ENCODE results near the gene IQSEC2. TPM values are rescaled to one million over a fixed set of nuclear protein-coding genes. Genes with fewer than 3 reads are reported as not detected.

Gene IQSEC2
- total RNA-seq, 2 donors from 2014 or later, result 19.8 to 38.7 TPM

DNA sequence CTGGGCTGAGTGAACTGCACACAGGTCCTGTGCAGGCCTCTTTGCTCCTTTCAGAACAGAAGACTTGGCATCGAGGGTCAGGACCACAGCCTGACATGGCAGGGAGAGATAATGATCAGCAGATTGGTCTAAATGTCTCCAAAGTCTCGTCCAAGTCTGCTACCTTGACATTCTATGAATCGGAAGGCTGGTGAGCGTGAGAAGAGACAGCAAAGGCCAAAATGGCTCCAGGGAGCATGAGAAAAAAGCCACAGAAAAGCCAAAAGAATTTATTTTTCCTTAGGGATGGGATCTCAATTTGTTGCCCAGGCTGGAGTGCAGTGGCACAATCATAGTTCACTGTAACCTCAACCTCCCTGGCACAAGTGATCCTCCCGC, 32.3 kb upstream of the IQSEC2 start:
- H3K4me3 ChIP-seq, result no peak overlapping the region
- no peak overlapping the region for H3K27ac ChIP-seq
- no peaks in the 10 kb centered on the region for H3K9me3 ChIP-seq
- intact Hi-C loops (cut with DNase I), result loop anchor here (5.0 kb wide), 1 partner anchor 124 kb away; no protein-coding TSS in a partner anchor
- H3K27me3 ChIP-seq (replicated peaks; ENCODE audit: insufficient read depth), result no peaks in the 10 kb centered on the region
- WGBS, result 67% methylated on average over 5 of the region's 5 CpGs
- no peaks in the 10 kb centered on the region for H3K4me1 ChIP-seq (replicated peaks)
- H3K36me3 ChIP-seq, result no peaks in the 10 kb centered on the region
- no peak for TF ChIP-seq POLR2AphosphoS5 (IDR thresholded peaks at IDR 0.05)
- TF ChIP-seq, protein P1, sequence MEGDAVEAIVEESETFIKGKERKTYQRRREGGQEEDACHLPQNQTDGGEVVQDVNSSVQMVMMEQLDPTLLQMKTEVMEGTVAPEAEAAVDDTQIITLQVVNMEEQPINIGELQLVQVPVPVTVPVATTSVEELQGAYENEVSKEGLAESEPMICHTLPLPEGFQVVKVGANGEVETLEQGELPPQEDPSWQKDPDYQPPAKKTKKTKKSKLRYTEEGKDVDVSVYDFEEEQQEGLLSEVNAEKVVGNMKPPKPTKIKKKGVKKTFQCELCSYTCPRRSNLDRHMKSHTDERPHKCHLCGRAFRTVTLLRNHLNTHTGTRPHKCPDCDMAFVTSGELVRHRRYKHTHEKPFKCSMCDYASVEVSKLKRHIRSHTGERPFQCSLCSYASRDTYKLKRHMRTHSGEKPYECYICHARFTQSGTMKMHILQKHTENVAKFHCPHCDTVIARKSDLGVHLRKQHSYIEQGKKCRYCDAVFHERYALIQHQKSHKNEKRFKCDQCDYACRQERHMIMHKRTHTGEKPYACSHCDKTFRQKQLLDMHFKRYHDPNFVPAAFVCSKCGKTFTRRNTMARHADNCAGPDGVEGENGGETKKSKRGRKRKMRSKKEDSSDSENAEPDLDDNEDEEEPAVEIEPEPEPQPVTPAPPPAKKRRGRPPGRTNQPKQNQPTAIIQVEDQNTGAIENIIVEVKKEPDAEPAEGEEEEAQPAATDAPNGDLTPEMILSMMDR (IDR thresholded peaks at IDR 0.05), result no peak
- no peak for TF ChIP-seq POLR2A (IDR thresholded peaks at IDR 0.05)
- DNase-seq (ENCODE audit: low spot score), result no peak

DNA sequence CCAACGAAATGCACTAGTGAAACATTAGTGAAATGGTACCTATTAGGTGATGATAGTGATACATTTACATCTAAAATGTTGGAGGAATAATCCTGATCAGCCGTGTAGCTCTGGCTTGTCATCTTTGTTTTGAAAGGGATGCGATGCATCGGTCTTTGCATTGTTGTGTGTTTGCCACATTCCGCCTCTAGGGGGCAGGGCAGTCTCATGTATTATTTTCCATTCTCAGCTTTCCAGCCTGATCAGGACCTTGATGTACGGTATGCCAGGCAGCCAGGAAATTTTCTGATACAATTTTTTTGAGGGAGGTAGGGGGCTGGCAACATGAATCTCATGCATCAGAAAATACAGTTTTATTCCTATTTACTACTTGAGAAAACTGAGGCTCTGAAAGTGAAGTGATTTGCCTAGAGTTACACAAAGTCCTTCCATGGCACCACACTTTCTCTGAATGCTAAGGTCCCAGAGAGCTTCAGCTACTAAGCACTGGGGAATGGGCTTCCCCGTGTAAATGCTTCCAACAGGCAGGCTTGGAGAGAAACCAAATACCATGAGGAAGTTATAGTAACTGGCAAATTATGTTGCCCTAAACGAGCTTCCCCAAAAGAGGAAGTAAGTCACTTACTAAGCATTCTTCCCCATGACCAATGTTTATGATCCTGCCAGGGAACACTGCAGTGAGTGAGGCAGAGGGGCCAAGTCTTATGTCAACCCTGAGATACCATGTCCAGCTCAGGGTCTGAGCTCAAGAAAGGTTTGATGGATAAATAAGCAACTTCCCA, 31.8 kb upstream of the IQSEC2 start:
- TF ChIP-seq POLR2AphosphoS5 (IDR thresholded peaks at IDR 0.05) (peak; percentile 6), POLR2A (IDR thresholded peaks at IDR 0.05) (no peak)
- TF ChIP-seq, protein P1 (IDR thresholded peaks at IDR 0.05), result peak in 3 of 4 experiments; percentile 62 to 66 (median 63)
- Histone ChIP-seq H3K4me3 (no peak overlapping the region), H3K36me3 (no peaks in the 10 kb centered on the region), H3K27ac (no peak overlapping the region), H3K9me3 (no peaks in the 10 kb centered on the region), H3K4me1 (replicated peaks) (no peaks in the 10 kb centered on the region), H3K27me3 (replicated peaks; ENCODE audit: insufficient read depth) (no peaks in the 10 kb centered on the region)
- intact Hi-C loops (cut with DNase I), result loop anchor here (5.0 kb wide), 1 partner anchor 124 kb away; no protein-coding TSS in a partner anchor
- peak; percentile 36 for DNase-seq (ENCODE audit: low spot score)
- 4% methylated on average over 8 of the region's 8 CpGs for WGBS

DNA sequence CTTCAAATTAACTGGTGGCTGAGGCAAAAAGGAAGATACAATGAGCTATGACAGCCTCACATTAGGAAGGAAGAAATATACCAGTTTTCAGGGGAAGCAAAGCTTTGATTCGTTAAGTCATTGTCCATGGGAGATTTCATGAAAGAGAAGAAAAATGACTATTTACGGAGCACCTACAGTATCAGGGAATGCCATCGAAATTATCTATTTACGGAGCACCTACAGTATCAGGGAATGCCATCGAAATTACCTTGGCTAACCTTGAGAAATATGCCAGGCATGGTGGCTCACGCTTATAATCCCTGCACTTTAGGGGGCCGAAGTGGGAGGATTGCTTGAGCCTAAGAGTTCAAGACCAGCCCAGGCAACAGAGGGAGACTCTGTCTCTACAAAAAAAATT, 28.5 kb upstream of the IQSEC2 start:
- no peak for DNase-seq (ENCODE audit: low spot score)
- intact Hi-C loops (cut with DNase I), result loop anchor here (5.0 kb wide), 1 partner anchor 127 kb away; no protein-coding TSS in a partner anchor
- Histone ChIP-seq H3K4me3 (no peak overlapping the region), H3K27ac (no peak overlapping the region), H3K36me3 (no peaks in the 10 kb centered on the region), H3K27me3 (replicated peaks; ENCODE audit: insufficient read depth) (no peaks in the 10 kb centered on the region), H3K9me3 (no peaks in the 10 kb centered on the region), H3K4me1 (replicated peaks) (no peaks in the 10 kb centered on the region)
- 90% methylated on average over 7 of the region's 7 CpGs for WGBS
- TF ChIP-seq POLR2A (IDR thresholded peaks at IDR 0.05), result no peak
- TF ChIP-seq POLR2AphosphoS5 (IDR thresholded peaks at IDR 0.05), result no peak

DNA sequence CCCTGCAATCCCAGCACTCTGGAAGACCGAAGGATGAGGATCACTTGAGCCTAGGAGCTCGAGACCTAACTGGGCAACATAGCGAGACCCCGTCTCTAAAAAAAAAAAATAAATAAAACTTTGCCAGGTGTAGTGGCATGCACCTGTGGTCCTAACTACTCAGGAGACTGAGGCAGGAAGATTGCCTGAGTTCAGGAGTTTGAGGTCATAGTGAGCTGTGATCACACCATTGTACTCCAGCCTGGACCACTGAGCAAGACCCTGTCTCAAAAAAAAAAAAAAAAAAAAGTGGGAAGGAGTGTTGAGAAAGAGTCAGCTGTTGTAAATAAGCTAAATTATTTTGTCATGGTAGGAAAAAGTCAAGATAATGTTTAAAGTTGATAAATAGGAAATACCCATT, 27.5 kb upstream of the IQSEC2 start:
- Histone ChIP-seq H3K36me3 (no peaks in the 10 kb centered on the region), H3K27ac (no peak overlapping the region), H3K9me3 (no peaks in the 10 kb centered on the region), H3K4me3 (no peak overlapping the region), H3K27me3 (replicated peaks; ENCODE audit: insufficient read depth) (no peaks in the 10 kb centered on the region), H3K4me1 (replicated peaks) (no peaks in the 10 kb centered on the region)
- intact Hi-C loops (cut with DNase I), result no loop called here
- no peak for DNase-seq (ENCODE audit: low spot score)
- WGBS, result 96% methylated on average over 4 of the region's 4 CpGs
- TF ChIP-seq, protein P1 (IDR thresholded peaks at IDR 0.05), result no peak
- TF ChIP-seq POLR2AphosphoS5 (IDR thresholded peaks at IDR 0.05), result no peak
- no peak for TF ChIP-seq POLR2A (IDR thresholded peaks at IDR 0.05)

DNA sequence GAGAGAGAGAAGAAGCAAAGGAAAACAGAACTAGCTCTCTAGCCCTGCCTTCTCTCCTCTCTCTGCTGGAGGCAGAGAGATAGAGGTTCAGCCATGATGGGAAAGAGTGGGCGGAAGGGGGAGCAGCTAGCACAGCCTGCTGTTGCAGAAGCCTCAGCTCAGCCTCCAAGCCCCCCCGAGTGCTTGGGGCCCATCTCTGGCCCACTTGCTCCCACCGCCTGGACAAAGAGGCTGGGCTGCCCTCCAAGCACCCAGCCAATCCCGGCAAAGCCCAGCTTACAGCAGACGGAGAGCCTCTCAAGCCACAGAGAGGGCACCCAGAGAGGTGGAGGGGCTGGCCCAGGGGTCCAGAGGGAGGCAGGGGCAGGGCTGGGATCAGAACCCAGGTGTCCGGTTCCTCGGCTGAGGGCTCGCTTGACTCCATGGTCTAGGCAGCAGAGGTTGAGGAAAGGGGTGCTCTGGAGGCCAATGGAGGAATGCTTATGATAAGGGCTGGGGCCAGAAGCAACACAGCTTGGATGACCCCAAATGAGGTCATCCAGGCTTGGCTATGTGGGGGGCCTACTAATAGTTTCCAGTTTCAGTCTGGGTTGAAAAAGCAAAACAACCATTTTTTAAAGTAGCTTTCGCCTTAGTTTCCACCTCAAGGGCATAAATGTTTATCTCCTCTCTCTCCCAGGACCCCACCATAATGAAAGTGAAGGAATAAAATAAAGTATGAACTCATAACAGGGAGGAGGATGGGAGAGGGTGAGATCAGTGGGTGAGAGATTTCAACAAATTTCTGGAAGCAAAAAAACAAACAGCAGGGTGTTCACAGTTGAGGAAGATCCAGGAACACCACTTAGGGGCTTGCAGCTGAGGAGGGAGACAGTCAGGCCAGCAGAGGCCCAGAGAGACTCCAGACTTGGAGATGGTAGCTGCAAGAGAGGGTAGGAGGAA, 24.9 kb upstream of the IQSEC2 start:
- TF ChIP-seq POLR2A (IDR thresholded peaks at IDR 0.05) (no peak), POLR2AphosphoS5 (IDR thresholded peaks at IDR 0.05) (no peak)
- TF ChIP-seq, protein P1 (IDR thresholded peaks at IDR 0.05), result no peak
- Histone ChIP-seq H3K36me3 (no peaks in the 10 kb centered on the region), H3K27me3 (replicated peaks; ENCODE audit: insufficient read depth) (no peaks in the 10 kb centered on the region), H3K9me3 (no peaks in the 10 kb centered on the region), H3K4me3 (no peak overlapping the region), H3K4me1 (replicated peaks) (no peaks in the 10 kb centered on the region), H3K27ac (no peak overlapping the region)
- 62% methylated on average over 4 of the region's 9 CpGs for WGBS
- intact Hi-C loops (cut with DNase I), result no loop called here
- no peak for DNase-seq (ENCODE audit: low spot score)
